ENCODE measurements around the gene ADAMTS17.

ADAMTS17 gene

GRCh38 chr15:100056411-100057072 is 285.2 kb downstream of the ADAMTS17 start:
- Histone ChIP-seq H3K27ac (ENCODE audit: low read length) (no peak overlapping the region), H3K4me3 (ENCODE audit: low read length in 2 of 2) (no peak overlapping the region), H3K4me1 (ENCODE audit: control insufficient read depth, insufficient read depth, low read length) (peaks cover 9% of the 10 kb centered on the region), H3K36me3 (ENCODE audit: control insufficient read depth in 2 of 2, insufficient read depth in 2 of 2, low read length in 2 of 2) (no peaks in the 10 kb centered on the region), H3K9ac (ENCODE audit: low read length in 2 of 2) (no peak overlapping the region), H3K9me3 (ENCODE audit: control insufficient read depth in 2 of 2, low read length in 2 of 2) (no peaks in the 10 kb centered on the region), H3K27me3 (ENCODE audit: control insufficient read depth in 1 of 2, insufficient read depth in 2 of 2, low read length in 2 of 2) (no peaks in the 10 kb centered on the region)

GRCh38 chr15:100055821-100056220 is 286.0 kb downstream of the ADAMTS17 start:
- H3K4me1 ChIP-seq (ENCODE audit: control insufficient read depth, insufficient read depth, low read length) = peaks cover 8% of the 10 kb centered on the region
- no peaks in the 10 kb centered on the region for H3K27me3 ChIP-seq (ENCODE audit: control insufficient read depth in 1 of 2, insufficient read depth in 2 of 2, low read length in 2 of 2)
- H3K36me3 ChIP-seq (ENCODE audit: control insufficient read depth in 2 of 2, insufficient read depth in 2 of 2, low read length in 2 of 2) = no peaks in the 10 kb centered on the region
- no peak overlapping the region for H3K27ac ChIP-seq (ENCODE audit: low read length)
- no peak overlapping the region for H3K9ac ChIP-seq (ENCODE audit: low read length in 2 of 2)
- H3K9me3 ChIP-seq (ENCODE audit: control insufficient read depth in 2 of 2, low read length in 2 of 2) = no peaks in the 10 kb centered on the region
- no peak overlapping the region for H3K4me3 ChIP-seq (ENCODE audit: low read length in 2 of 2)

DNA sequence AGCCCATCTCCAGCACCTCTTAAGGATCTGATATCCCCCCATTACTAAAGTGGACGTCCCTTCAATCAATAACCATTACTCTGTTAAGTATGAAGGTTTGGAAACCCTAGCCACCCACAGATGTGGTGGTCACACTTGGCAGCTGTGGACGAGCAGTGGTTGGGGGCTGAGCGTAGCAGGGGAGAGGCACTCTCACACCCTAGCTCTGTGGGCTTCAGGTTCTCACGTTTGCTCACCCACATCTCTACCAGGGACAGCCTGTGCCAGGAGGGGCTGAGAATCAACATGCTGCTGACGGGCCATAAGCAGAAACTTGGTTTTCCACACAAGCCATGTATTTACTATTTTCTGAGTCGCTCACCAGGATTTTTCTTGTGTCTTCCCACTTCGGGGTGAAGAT is 287.2 kb downstream of the ADAMTS17 start:
- Histone ChIP-seq H3K9me3 (ENCODE audit: control insufficient read depth in 2 of 2, low read length in 2 of 2) (no peaks in the 10 kb centered on the region), H3K9ac (ENCODE audit: low read length in 2 of 2) (no peak overlapping the region), H3K4me3 (ENCODE audit: low read length in 2 of 2) (no peak overlapping the region), H3K36me3 (ENCODE audit: control insufficient read depth in 2 of 2, insufficient read depth in 2 of 2, low read length in 2 of 2) (no peaks in the 10 kb centered on the region), H3K27ac (ENCODE audit: low read length) (no peak overlapping the region), H3K4me1 (ENCODE audit: control insufficient read depth, insufficient read depth, low read length) (no peaks in the 10 kb centered on the region), H3K27me3 (ENCODE audit: control insufficient read depth in 1 of 2, insufficient read depth in 2 of 2, low read length in 2 of 2) (no peaks in the 10 kb centered on the region)

GRCh38 chr15:100053474-100054121 is 288.2 kb downstream of the ADAMTS17 start:
- Histone ChIP-seq H3K4me1 (ENCODE audit: control insufficient read depth, insufficient read depth, low read length) (no peaks in the 10 kb centered on the region), H3K9me3 (ENCODE audit: control insufficient read depth in 2 of 2, low read length in 2 of 2) (no peaks in the 10 kb centered on the region), H3K36me3 (ENCODE audit: control insufficient read depth in 2 of 2, insufficient read depth in 2 of 2, low read length in 2 of 2) (no peaks in the 10 kb centered on the region), H3K4me3 (ENCODE audit: low read length in 2 of 2) (no peak overlapping the region), H3K27ac (ENCODE audit: low read length) (no peak overlapping the region), H3K27me3 (ENCODE audit: control insufficient read depth in 1 of 2, insufficient read depth in 2 of 2, low read length in 2 of 2) (no peaks in the 10 kb centered on the region), H3K9ac (ENCODE audit: low read length in 2 of 2) (no peak overlapping the region)

DNA sequence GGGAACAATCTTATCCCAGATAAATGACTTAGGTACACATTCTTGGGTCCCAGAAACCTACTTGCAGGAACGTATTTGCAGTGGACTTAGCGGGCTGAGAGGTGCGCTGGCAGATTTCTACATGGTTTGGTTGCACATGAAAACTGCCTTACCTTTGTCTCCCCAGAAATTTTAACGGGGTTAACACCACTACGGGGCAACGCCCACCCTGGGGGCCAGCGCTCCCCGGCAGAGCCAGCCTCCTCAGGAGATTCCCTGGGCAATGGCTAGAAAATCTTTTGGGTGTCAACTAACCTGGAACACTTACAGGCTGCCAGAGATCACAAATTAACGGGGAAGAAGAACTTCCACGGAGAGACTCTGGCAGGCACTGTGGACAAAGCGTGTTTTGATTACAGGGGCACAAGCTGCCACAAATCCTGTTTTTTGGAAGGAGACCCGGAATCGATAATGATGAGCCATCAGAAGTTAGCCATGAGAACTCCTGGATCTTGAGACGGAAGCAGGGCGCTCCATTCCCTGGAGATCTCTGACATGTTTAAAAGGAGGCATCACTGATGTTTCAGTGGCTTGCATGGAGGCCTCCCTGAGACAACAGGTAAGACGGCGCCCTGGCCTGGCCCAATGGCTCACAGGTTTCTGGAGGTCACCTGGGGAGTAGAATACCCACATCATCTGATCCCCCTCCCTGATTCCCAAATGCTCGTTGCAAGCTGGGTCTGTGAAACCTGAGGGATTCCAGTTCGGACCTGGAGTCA is 288.9 kb downstream of the ADAMTS17 start:
- no peaks in the 10 kb centered on the region for H3K4me1 ChIP-seq (ENCODE audit: control insufficient read depth, insufficient read depth, low read length)
- no peaks in the 10 kb centered on the region for H3K36me3 ChIP-seq (ENCODE audit: control insufficient read depth in 2 of 2, insufficient read depth in 2 of 2, low read length in 2 of 2)
- H3K27ac ChIP-seq (ENCODE audit: low read length) = no peak overlapping the region
- H3K27me3 ChIP-seq (ENCODE audit: control insufficient read depth in 1 of 2, insufficient read depth in 2 of 2, low read length in 2 of 2) = no peaks in the 10 kb centered on the region
- H3K9ac ChIP-seq (ENCODE audit: low read length in 2 of 2) = no peak overlapping the region
- H3K9me3 ChIP-seq (ENCODE audit: control insufficient read depth in 2 of 2, low read length in 2 of 2) = no peaks in the 10 kb centered on the region
- H3K4me3 ChIP-seq (ENCODE audit: low read length in 2 of 2) = no peak overlapping the region

GRCh38 chr15:100050877-100051786 is 290.6 kb downstream of the ADAMTS17 start:
- no peak overlapping the region for H3K9ac ChIP-seq (ENCODE audit: low read length in 2 of 2)
- no peaks in the 10 kb centered on the region for H3K4me1 ChIP-seq (ENCODE audit: control insufficient read depth, insufficient read depth, low read length)
- H3K27ac ChIP-seq (ENCODE audit: low read length) = no peak overlapping the region
- no peaks in the 10 kb centered on the region for H3K27me3 ChIP-seq (ENCODE audit: control insufficient read depth in 1 of 2, insufficient read depth in 2 of 2, low read length in 2 of 2)
- H3K9me3 ChIP-seq (ENCODE audit: control insufficient read depth in 2 of 2, low read length in 2 of 2) = no peaks in the 10 kb centered on the region
- no peaks in the 10 kb centered on the region for H3K36me3 ChIP-seq (ENCODE audit: control insufficient read depth in 2 of 2, insufficient read depth in 2 of 2, low read length in 2 of 2)
- H3K4me3 ChIP-seq (ENCODE audit: low read length in 2 of 2) = no peak overlapping the region

DNA sequence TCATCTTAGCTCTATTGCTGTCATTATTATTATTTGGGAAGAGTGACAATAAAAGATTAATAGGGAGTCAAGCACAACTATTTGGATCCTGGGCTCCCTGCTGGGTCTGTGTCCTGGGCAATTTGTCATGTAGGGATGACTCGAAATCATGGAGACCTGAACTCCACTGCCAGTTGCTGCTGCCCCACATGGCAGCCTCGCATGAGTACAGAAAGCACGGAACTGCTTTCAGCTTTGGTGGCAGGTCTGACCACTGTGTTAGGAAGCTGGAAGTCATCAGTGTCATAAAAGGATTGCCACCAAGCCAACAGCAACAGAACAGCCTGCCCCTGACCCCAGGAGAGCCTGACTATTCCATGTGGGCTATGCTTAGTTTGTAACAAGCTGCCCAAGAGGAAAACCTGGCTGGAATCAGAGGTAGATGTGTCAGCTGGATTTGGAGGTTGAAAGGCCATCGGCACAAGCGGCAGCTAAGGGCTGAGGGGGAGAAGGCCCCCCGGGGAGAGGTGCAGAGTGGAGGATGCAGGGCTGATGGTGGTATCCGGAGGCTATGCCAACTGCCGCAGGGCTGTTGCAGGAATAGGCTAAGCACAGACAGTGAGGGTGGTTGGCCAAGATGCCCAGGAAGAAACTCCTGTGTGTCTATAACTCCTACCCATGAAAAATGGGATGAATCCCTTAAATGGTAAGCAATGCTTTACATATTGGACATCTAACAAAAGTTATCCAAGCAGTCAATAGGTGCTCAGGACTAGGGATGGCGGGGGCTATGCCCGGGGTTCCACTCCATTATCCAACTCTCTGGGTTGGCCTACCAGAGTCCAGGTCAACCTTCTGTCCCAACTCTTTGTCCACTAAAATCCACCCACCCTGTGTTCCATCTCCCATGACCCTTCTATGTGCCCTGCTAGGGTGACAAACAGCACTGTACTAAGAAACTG is 291.6 kb downstream of the ADAMTS17 start:
- H3K36me3 ChIP-seq (ENCODE audit: control insufficient read depth in 2 of 2, insufficient read depth in 2 of 2, low read length in 2 of 2) = no peaks in the 10 kb centered on the region
- no peak overlapping the region for H3K27ac ChIP-seq (ENCODE audit: low read length)
- H3K9me3 ChIP-seq (ENCODE audit: control insufficient read depth in 2 of 2, low read length in 2 of 2) = no peaks in the 10 kb centered on the region
- H3K4me1 ChIP-seq (ENCODE audit: control insufficient read depth, insufficient read depth, low read length) = no peaks in the 10 kb centered on the region
- H3K9ac ChIP-seq (ENCODE audit: low read length in 2 of 2) = no peak overlapping the region
- no peaks in the 10 kb centered on the region for H3K27me3 ChIP-seq (ENCODE audit: control insufficient read depth in 1 of 2, insufficient read depth in 2 of 2, low read length in 2 of 2)
- no peak overlapping the region for H3K4me3 ChIP-seq (ENCODE audit: low read length in 2 of 2)

- no peaks in the 10 kb centered on the region for H3K4me1 ChIP-seq (ENCODE audit: control insufficient read depth, insufficient read depth, low read length)
- H3K4me3 ChIP-seq (ENCODE audit: low read length in 2 of 2) = no peak overlapping the region
- H3K9ac ChIP-seq (ENCODE audit: low read length in 2 of 2) = no peak overlapping the region
- H3K36me3 ChIP-seq (ENCODE audit: control insufficient read depth in 2 of 2, insufficient read depth in 2 of 2, low read length in 2 of 2) = no peaks in the 10 kb centered on the region
- H3K9me3 ChIP-seq (ENCODE audit: control insufficient read depth in 2 of 2, low read length in 2 of 2) = no peaks in the 10 kb centered on the region
- no peak overlapping the region for H3K27ac ChIP-seq (ENCODE audit: low read length)
- no peaks in the 10 kb centered on the region for H3K27me3 ChIP-seq (ENCODE audit: control insufficient read depth in 1 of 2, insufficient read depth in 2 of 2, low read length in 2 of 2)
Observed at GRCh38 chr15:100049483-100049882, 292.3 kb downstream of the ADAMTS17 start.

- no peak overlapping the region for H3K9ac ChIP-seq (ENCODE audit: low read length in 2 of 2)
- no peak overlapping the region for H3K27ac ChIP-seq (ENCODE audit: low read length)
- no peak overlapping the region for H3K4me3 ChIP-seq (ENCODE audit: low read length in 2 of 2)
- H3K36me3 ChIP-seq (ENCODE audit: control insufficient read depth in 2 of 2, insufficient read depth in 2 of 2, low read length in 2 of 2) = no peaks in the 10 kb centered on the region
- H3K4me1 ChIP-seq (ENCODE audit: control insufficient read depth, insufficient read depth, low read length) = peaks cover under 1% of the 10 kb centered on the region
- no peaks in the 10 kb centered on the region for H3K9me3 ChIP-seq (ENCODE audit: control insufficient read depth in 2 of 2, low read length in 2 of 2)
- H3K27me3 ChIP-seq (ENCODE audit: control insufficient read depth in 1 of 2, insufficient read depth in 2 of 2, low read length in 2 of 2) = no peaks in the 10 kb centered on the region
Observed at GRCh38 chr15:100048736-100049135, 293.0 kb downstream of the ADAMTS17 start.

Measured in stomach smooth muscle (tissue), 2 donors.